Middle frontal gyrus (tissue), 1 donor: ENCODE data around the gene ACSL5.
"Not testable (repeated sequence)": the region's sequence is repeated elsewhere in the genome, so short reads cannot be mapped to it uniquely, and the experiment has no call there.

Source experiments
- DNase-seq: peaks from one replicate; pipeline ENCODE4 v3.0.0-alpha.2; 2015; ENCODE audit warnings: low spot score; ENCODE audit errors: extremely low spot score

Gene ACSL5

DNA sequence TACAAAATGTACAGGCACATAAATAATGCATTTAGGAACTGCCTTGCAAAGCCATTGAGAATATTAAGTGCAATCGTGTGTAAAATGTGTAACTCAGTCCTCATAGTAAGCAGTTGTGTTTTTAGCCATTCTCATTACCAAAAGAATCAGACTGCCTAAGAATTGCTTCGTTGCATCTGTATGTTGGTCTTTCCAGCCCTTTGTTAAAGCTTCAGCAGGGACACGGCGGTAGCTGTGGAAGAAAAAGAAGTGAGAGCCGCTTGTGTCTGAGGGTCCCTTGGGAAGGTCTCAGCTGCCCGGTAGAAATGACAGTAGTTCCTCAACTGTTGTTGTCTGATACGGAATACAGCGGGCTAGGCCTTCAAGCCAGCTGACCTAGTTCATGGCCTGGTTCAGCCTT is 22.8 kb upstream of the ACSL5 start:
- DNase-seq, result no peak

DNA sequence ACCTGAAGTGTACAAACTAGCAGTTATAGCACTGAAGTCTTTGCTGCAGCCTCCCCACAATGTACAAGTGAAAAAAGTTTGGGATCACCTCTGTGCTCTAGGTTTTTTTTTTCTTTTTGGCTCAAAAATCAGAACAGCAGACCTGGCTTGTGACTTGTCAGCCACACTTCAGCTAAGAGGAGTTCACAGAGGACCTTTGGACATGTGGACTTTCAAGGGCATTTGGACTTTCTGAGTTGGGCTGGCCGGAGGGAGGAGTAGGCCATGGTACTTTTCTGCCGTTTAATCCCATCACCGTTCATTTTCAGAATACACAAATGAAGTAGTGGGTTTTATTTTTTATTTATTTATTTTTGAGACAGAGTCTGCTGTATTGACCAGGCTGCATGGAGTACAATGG is 21.9 kb upstream of the ACSL5 start:
- no peak for DNase-seq

DNA sequence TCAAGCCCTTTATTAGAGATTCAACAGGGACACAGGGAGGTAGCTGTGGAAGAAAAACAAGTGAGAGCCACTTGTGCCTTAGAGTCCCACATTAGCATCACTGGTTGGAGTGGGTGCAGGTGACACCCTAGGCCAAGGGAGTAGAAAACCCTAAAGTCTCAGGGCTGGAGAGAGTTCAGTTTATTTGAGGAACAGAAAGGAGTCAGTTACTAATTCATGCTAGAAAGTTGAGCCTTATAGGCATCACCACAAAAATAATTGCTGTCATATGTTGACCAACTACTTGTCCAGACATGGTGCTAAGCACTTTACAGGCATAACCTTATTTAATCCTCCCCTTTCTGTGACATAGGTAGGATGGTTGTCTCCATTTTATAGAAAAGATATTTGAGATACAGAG is 20.9 kb upstream of the ACSL5 start:
- DNase-seq, result no peak

DNA sequence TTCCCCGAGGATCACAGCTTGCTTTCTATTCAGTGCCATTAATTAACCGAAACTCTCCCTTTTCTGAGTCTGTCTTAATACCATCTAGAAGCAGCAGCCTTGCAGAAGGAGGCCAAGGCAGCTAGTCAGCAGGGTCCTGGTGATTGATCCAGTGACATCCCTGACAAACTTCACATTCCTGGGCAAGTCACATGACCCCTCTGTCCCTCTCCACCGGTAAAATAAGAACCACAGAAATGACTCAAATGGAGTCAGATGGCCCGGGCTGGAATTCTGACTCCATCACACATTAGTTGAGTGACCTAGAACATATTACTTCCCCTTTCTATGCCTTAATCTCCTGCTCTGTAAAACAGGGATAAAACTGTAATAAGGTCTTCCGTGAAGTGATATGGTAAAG is 17.2 kb upstream of the ACSL5 start:
- no peak for DNase-seq

DNA sequence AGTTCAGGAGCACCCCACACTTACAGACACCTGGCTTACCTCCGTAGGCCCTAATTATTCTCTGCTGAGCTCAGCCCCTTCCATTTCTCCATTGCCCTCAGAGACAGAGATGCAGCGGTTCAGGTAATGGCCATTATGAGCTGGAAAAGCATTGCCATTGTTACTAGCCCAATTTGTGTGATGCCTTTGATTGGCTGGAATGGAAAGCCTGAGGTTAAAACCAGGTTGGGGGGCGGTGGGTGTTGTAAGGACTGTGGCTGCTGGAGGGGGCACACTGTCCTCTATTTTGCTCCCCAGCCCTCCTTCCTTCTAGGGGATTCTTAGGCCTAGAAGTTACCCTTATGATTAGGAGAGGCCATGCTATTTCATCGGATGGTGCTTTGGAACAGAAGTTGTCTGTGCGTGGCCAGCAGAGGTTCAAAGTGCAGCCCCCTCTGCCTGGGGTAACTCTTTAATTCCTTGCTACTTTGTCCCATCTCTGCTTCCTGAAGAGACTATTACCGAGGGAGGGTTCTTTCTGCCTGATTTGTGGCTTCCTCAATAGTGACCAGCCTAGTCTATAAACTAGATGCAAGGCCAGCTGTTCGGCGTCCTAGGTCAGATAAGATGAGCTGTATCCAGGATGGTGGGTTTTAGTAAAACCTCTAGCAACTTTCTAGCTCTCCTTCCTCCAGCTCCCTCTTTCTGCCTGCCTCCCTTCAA is 14.2 kb upstream of the ACSL5 start:
- DNase-seq, result no peak

DNA sequence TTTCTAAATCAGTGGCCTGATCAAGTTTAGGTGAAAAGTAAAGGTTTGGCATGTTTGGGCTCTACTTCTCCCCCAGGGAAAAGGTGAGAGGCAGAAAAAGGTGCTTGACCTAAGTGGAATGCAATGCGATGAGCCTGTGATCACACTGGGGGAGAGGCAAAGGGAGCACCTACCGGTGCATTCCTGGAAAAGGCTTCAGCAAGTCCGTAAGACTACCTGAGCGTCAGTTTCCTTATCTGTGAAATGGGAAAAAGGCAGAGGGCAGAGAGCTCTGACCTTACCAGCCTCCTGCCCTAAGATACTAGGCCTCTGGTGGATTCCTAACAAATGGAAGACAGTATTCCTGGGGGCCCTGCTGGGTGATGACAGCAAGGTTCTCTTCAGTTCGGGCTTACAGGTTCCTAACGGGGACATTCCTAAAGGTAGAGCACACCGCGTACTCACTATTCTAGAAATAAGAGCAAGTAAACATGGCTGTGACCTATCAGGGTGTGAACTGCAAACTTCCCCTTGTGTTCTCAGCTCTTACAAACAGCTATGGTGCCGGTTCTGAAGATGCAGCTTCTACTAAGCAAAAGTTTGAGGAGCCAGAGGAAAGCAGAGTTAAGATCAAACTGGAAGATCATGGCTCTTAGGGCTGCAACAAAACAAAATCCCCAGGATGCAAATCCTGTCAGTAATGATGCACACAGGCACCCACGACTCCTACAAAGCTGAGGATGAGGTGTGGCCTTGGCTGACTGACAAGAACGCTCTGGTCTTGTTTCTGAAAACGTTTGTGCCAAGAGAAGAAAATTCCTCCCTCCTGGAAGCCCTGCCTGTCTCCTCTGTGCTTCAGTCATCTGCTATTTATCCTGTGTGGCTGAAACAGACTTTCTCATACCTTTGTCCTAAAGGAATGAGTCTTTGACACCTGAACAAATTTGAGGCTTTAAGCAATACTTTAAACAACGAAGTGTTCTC is 13.3 kb upstream of the ACSL5 start:
- no peak for DNase-seq

DNA sequence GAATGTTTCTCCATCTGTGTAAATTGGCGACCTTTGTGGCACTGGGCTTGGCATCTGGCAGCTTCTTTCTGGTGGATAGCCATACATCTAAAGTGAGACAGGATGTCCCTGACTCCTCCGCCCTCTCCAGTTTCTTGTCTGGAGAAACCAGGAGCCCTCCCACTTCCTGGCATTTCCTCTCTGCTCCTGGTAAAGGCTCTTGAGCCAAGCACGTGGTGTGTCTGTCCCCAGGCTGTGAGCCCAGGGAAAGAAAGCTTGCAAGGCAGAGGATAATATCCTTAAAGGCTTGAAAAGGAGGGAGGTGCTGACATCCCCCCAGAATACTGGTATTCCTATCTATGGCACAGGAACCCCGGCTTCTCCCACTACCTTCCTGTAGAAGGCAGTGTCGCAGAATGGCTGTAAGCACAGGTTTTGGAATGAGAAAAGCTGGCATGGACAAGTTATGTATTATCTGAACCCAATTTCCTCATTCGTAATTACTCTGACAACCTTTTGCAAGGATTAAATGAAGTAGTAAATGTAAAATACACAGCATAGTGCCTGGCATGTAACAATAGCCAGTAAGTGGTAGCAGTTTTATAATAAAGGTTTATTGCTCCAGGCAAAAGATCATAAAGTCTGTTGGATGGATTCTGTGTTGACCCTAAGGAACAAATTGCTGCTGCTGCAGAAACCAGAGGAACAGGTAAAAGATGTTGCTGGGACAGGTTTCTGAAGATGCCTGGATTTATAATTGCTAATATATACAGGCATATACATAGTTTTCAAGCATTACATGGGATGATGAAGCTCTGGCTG is 11.8 kb upstream of the ACSL5 start:
- no peak for DNase-seq

DNA sequence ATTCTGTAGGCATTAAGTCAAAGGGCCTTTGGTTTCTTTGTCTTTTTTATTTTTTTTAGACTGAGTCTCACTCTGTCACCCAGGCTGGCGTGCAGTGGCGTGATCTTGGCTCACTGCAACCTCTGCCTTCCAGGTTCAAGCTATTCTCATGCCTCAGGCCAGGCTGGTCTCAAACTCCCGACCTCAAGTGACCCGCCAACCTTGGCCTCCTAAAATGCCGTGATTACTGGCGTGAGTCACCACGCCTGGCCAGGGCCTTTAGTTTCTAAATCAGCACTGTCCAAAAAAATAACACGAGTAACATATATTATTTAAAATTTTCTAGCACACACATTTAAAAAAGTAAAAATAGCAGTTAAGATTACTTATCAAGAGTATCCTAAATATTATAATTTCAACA is 11.1 kb upstream of the ACSL5 start:
- DNase-seq, result no peak

DNA sequence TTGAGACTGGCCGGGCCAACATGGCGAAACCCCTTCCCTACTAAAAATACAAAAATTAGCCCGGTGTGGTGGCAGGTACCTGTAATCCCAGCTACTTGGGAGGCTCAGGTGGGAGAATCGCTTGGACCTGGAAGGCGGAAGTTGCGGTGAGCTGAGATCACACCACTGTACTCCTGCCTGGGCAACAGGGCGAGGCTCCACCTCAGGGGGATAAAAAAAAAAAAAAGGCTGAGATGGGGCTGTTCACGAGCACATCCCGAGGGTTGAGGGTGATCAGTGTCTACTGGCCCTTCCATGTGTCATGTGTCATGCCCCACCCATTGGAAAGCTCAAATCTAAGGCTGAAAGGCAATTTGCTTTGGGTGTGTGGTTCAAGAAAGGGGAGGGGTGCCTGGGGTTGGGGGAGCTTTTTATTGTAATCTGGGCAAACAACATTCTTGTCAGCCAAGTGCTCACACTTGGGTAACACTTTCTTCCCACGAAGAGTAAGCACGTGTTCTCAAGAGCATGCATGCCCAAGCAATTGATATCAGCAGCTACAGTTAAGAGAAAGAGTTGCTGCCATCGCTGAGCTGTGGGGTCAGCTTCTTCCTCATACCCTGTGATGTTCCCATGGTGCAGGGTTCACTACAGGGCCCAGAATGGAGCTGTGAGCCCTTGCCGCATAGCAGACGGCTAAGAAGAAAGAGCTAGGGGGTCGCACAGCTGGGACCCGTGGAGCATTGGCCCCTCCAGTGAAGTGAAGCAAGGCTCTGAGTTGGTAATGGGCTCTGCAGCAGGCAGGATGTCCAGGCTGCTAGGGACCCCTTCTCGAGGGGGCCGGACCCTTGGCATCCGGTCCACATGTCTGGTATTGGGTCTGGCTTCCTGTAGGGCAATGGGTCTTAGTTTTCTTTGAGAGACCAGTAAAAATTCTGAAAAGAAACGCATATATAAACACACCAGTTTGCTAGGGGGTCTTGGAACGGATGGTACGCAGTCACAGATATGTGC is 9.9 kb upstream of the ACSL5 start:
- DNase-seq, result no peak

DNA sequence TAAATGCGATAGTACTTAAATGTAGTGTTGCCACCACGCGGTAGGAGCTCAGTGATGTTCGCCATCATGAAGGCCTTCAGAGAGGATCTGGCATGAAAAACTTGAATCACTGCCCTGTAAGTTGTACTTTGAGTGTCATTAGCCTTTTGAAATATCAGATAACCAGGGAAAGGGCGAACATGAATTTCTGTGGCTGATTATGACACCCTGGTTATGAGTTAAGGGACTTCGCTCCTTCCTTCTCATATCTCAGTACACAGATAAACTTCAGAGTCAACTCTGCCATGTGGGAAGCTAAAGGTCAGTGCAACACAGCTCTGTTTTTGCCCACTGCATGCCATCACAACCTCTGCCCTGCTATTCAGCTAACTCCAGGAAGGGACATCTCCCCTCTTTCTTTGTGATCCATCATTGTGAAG is 8.9 kb upstream of the ACSL5 start:
- DNase-seq, result no peak

DNA sequence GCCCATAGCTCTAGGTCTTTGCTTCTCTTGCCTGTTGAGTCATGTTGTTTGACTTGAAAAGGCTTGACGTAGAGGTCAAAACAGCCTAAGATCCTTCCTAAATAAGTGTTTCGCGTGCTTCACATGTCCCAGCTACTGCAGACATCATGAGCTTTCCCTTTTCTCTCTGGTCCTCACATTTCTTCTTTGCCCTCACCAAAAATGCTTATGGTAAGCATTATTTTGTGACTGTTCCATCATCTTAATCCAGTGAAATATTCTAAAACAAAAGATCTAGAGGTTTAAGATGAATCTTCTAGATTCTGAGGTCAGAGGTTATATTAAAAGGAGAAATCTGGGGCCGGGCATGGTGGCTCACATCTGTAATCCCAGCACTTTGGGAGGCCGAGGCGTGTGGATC is 8.5 kb upstream of the ACSL5 start:
- no peak for DNase-seq

DNA sequence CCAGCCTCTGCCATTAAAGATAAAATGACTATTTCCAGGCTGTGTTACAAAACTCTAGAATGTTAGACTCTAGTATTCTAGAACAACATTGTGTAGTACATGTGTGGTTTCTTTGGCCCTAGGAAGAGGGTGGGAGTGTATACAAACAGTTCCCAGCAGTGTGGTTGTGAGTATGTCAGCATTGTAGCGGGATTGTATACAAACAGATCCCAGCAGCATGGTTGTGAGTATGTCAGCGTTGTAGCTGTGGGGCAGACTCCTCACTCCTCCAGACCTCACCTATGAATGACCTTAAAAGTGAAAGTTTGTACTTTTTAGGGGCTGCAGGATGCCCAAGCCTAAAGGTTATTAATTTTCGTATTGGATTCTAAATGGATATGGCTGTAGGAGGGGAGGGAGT is 6.9 kb upstream of the ACSL5 start:
- DNase-seq, result no peak

DNA sequence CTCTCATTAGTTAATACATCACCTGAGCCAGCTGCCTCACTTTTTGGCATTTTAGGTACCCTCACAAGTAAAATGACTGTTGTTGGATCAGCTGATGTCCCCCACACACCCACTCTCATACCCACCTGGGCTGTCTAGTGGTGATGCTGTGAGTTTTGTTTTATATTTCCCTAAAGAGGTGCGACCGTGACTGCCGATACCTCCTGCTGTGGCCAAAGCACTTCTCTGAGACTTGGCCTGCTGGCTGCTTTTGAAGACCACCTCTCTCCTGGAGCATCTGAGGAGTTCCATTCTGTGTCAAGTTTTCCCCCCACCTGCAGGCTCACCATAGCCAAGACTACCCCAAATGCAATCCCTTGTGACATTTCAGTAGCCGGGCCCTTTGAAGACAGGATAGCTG is 6.4 kb upstream of the ACSL5 start:
- DNase-seq, result no peak

DNA sequence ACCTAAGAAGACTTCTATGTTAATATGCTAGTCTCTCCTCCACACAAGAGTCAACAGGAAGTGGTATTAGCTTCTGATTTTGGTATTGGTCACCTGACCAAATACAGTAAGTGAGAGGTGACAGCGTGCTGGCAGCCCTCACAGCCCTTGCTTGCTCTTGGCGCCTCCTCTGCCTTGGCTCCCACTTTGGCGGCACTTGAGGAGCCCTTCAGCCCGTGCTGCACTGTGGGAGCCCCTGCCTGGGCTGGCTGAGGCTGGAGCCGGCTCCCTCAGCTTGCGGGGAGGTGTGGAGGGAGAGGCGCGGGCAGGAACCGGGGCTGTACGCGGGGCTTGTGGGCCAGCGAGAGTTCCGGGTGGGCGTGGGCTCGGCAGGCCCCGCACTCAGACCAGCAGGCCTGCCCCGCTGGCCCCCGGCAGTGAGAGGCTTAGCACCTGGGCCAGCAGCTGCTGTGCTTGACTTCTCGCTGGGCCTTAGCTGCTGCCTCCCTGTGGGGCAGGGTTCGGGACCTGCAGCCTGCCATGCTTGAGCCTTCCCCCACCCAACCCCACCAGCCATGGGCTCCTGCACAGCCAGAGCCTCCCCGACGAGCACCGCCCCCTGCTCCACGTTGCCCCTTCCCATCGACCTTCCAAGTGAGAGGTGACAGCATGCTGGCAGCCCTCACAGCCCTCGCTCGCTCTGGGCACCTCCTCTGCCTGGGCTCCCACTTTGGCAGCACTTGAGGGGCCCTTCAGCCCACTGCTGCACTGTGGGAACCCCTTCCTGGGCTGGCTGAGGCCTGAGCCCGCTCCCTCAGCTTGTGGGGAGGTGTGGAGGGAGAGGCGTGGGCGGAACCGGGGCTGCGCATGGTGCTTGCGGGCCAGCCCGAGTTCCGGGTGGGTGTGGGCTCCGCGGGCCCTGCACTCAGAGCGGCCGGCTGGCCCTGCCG is 4.2 kb upstream of the ACSL5 start:
- DNase-seq, result no peak

DNA sequence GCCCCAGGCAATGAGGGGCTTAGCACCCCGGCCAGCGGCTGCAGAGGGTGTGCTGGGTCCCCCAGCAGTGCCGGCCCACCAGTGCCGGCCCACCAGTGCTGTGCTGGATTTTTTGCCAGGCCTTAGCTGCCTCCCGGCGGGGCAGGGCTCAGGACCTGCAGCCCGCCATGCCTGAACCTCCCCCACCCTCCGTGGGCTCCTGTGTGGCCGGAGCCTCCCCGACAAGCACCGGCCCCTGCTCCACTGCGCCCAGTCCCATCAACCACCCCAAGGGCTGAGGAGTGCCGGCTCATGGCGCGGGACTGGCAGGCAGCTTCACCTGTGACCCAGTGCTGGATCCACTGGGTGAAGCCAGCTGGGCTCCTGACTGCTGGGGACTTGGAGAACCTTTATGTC is 3.5 kb upstream of the ACSL5 start:
- no peak for DNase-seq

DNA sequence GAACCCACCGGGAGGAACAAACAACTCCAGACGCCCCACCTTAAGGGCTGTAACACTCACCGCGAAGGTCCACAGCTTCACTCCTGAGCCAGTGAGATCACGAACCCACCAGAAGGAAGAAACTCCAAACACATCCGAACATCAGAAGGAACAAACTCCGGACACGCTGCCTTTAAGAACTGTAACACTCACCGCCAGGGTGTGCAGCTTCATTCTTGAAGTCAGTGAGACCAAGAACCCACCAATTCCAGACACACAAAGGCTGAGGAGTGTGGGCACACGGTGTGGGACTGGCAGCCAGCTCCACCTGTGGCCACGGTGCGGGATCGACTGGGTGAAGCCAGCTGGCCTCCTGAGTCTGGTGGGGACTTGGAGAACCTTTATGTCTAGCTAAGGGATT is 2.6 kb upstream of the ACSL5 start:
- not testable (repeated sequence) for DNase-seq

DNA sequence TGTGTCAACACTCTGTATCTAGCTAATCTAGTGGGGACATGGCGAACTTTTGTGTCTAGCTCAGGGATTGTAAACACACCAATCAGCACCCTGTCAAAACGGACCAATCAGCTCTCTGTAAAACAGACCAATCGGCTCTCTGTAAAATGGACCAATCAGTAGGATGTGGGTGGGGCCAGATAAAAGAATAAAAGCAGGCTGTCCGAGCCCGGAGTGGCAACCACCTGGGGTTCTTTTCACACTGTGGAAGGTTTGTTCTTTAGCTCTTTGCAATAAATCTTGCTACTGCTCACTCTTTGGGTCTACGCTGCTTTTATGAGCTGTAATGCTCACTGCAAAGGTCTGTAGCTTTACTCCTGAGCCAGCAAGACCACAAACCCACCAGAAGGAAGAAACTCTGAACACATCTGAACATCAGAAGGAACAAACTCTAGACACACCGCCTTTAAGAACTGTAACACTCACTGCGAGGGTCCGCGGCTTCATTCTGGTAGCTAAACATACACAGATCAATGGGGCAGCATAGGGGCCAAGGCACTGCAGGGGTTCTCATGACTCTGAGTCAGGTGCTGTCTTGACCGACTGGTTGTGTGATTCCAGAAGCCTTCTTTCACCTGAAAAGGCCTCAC is 1.6 kb upstream of the ACSL5 start:
- DNase-seq, result not testable (repeated sequence)

DNA sequence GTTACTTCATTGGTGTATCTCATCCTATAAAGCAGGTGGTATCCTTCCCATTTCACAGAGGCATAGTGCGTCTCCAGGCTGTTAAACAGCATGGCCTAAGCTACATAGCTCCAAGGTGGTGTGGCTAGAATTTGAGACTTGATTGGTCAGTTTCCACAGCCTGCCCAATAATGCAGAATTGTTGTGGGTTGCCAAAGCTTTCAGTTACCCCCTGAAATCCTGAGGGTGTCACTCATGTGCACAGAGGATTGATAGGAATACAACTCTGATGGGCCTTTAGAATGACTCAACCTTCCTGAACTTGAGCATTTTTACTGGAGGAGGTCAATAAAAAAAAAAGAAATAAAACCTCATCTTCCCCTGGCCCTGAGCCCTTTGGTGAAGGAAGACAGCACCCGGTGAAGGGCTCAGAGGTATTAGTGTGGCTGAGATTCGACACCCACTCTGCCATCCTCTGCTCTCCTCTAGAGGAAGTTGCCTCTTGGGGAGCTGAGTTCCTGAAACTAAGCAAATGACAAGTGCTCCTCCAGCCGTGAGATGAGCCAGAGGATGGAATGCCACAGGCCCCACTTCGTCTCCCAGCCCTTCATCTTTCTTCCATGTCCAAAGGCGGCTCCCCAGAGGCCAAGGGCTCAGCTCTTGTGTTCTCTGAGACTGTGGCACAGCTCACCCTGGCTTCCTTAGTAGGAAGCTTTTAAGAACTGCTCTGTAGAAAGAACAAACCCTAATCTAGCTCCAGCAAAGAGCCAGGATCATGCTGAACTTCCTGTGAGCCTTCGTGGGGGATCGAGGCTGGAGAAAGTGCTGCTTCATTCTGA is 1.0 kb downstream of the ACSL5 start:
- no peak for DNase-seq
